ENCODE results near the gene XKR3.

GRCh38 chr22:16827506-16827905, 2.3 kb upstream of the XKR3 start:
- TF ChIP-seq POLR2A (IDR thresholded peaks at IDR 0.05) (no peak), CTCF (IDR thresholded peaks at IDR 0.05) (no peak)

Measured in lower leg skin (tissue), 3 donors.